WTC11 (cell line): Measurements from ENCODE around the gene DHX9.

Experiments used
- CTCF ChIP-seq: fragments of 200-600 bp; IDR thresholded peaks from 2 replicates; pipeline ENCODE4 v1.8.0; 2022; ENCODE audit warnings: antibody characterized with exemption
- FOXP1 ChIP-seq: sonication (generic); formaldehyde crosslinking; IDR thresholded peaks from 2 replicates; pipeline ENCODE4 v1.8.0; 2022; ENCODE audit warnings: missing genetic modification reagents, mild to moderate bottlenecking, moderate library complexity, borderline replicate concordance
- GABPB1 ChIP-seq: sonication (generic); formaldehyde crosslinking; IDR thresholded peaks from 2 replicates; pipeline ENCODE4 v1.8.1; 2023; ENCODE audit warnings: mild to moderate bottlenecking, missing genetic modification reagents
- JUN ChIP-seq: sonication (generic); formaldehyde crosslinking; IDR thresholded peaks from 2 replicates; pipeline ENCODE4 v1.8.0; 2023; ENCODE audit warnings: mild to moderate bottlenecking, missing genetic modification reagents

GRCh38 chr1:182816863-182817262 is 22.3 kb upstream of the DHX9 start:
- TF ChIP-seq CTCF (no peak), FOXP1 (CRISPR knock-in tag) (no peak), JUN (no peak), GABPB1 (no peak)
